Kidney (tissue), 14 donors: Measurements from ENCODE around the gene CCNG1. TPM values are rescaled to one million over a fixed set of nuclear protein-coding genes. Genes with fewer than 3 reads are reported as not detected.

Source experiments
- DNase-seq, 5 donors: peaks; one replicate each; pipeline ENCODE4 v3.0.0-alpha.2; 2013 to 2020
- FAIRE-seq: peaks from 2 replicates; lab custom pipeline; 2012; peaks lifted over from hg19 to GRCh38; lab: Jason Lieb, UNC
- H3K27ac ChIP-seq, 2 donors: one replicate each; pipeline ENCODE4 v1.7.0; 2013; ENCODE audit warnings: low read depth in 2 of 2, low read length in 2 of 2, inconsistent platforms in 1 of 2
- H3K27me3 ChIP-seq: one replicate; pipeline ENCODE4 v1.7.1; 2013; ENCODE audit warnings: low read length, inconsistent platforms; ENCODE audit not compliant: control insufficient read depth, insufficient read depth
- H3K36me3 ChIP-seq, 3 donors: one replicate each; pipeline versions ENCODE4 v1.7.0 to v1.7.1; 2013; ENCODE audit warnings: low read length in 3 of 3, control low read depth in 1 of 3, inconsistent platforms in 1 of 3; ENCODE audit not compliant: insufficient read depth in 3 of 3, control insufficient read depth in 2 of 3
- H3K4me1 ChIP-seq, 3 donors: one replicate each; pipeline versions ENCODE4 v1.7.0 to v1.7.1; 2013; ENCODE audit warnings: low read length in 3 of 3, inconsistent platforms in 1 of 3, low read depth in 1 of 3; ENCODE audit not compliant: control insufficient read depth in 2 of 3, insufficient read depth in 2 of 3
- H3K4me3 ChIP-seq, 3 donors: one replicate each; pipeline versions ENCODE4 v1.7.0 to v1.8.1; 2013; ENCODE audit warnings: low read length in 3 of 3, control low read depth in 1 of 3, inconsistent platforms in 1 of 3
- H3K9ac ChIP-seq, 3 donors: one replicate each; pipeline versions ENCODE4 v1.7.0 to v1.7.1; 2013; ENCODE audit warnings: low read length in 3 of 3, control low read depth in 1 of 3, inconsistent platforms in 1 of 3
- H3K9me3 ChIP-seq, 3 donors: one replicate each; pipeline versions ENCODE4 v1.7.0 to v1.7.1; 2013; ENCODE audit warnings: low read length in 3 of 3, control low read depth in 1 of 3, inconsistent platforms in 1 of 3; ENCODE audit not compliant: control insufficient read depth in 2 of 3, insufficient read depth in 1 of 3
- intact Hi-C: fragments of 100-400 bp; cut with DNase I; formaldehyde crosslinking; loops from one replicate; pipeline ENCODE4 v1.11.1; 2022
- polyA plus RNA-seq: library from polyadenylated mRNA; stranded (reverse); fragments of 350-450 nt; fragmentation: Illumina TruSeq; extraction: RNeasy Lipid Tissue Mini Kit (QIAGEN cat#74804); gene quantifications from one replicate; pipeline ENCODE4 v1.2.3, GENCODE V29; 2014; ENCODE audit warnings: low read depth, low replicate concordance; ENCODE audit not compliant: insufficient read depth
- total RNA-seq: library from RNA; stranded (reverse); fragmentation: NEBNext Ultra II Directional; extraction: Animal tissue kit (Norgen Biotek cat#: 25700); gene quantifications from one replicate; pipeline ENCODE4 v1.2.1, GENCODE V29; 2021
- TF ChIP-seq, protein P1 (sequence below): IDR thresholded peaks from 3 replicates; pipeline ENCODE4 v1.5.1; 2012; ENCODE audit warnings: mild to moderate bottlenecking, moderate library complexity, borderline replicate concordance; ENCODE audit not compliant: insufficient read depth; ENCODE audit errors: extremely low read depth
- donor health status: control.
- donor health status: control.
- donor health status: control.
- donor health status: control.
- donor health status: control.
- donor health status: DM: yes; HTN: yes; CAD: no.
- donor health status: Normal renal cell carcinoma (clear cell type).

The CCNG1 gene
- total and polyA plus RNA-seq, 2 donors from 2014 or later = 127 to 132 TPM

DNA sequence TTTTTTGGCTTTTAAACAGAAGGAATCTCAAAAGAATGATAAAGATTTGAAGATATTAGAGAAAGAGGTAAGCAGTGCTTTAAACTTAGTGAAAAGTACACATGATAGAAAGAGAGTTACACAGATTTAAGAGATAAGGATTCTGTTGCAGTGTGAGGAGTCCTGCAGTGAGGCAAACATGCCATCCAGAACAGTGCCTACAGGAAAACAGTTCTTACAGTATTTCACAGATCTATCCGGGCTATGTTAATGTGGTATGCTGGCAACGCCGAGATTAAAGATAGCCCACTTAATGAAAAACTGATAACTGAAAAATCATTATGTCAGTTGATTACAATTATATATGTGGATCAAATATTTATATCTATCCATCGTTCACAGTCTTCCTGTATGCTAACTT, 30.3 kb downstream of the CCNG1 start:
- TF ChIP-seq, protein P1, sequence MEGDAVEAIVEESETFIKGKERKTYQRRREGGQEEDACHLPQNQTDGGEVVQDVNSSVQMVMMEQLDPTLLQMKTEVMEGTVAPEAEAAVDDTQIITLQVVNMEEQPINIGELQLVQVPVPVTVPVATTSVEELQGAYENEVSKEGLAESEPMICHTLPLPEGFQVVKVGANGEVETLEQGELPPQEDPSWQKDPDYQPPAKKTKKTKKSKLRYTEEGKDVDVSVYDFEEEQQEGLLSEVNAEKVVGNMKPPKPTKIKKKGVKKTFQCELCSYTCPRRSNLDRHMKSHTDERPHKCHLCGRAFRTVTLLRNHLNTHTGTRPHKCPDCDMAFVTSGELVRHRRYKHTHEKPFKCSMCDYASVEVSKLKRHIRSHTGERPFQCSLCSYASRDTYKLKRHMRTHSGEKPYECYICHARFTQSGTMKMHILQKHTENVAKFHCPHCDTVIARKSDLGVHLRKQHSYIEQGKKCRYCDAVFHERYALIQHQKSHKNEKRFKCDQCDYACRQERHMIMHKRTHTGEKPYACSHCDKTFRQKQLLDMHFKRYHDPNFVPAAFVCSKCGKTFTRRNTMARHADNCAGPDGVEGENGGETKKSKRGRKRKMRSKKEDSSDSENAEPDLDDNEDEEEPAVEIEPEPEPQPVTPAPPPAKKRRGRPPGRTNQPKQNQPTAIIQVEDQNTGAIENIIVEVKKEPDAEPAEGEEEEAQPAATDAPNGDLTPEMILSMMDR = no peak
- no peak overlapping the region for H3K4me3 ChIP-seq
- intact Hi-C loops = no loop called here
- DNase-seq (no peak), FAIRE-seq (no peak)
- H3K9ac ChIP-seq = no peak overlapping the region
- H3K36me3 ChIP-seq = no peaks in the 10 kb centered on the region
- H3K27me3 ChIP-seq = no peaks in the 10 kb centered on the region
- H3K4me1 ChIP-seq = no peaks in the 10 kb centered on the region
- H3K27ac ChIP-seq = no peak overlapping the region
- no peaks in the 10 kb centered on the region for H3K9me3 ChIP-seq

DNA sequence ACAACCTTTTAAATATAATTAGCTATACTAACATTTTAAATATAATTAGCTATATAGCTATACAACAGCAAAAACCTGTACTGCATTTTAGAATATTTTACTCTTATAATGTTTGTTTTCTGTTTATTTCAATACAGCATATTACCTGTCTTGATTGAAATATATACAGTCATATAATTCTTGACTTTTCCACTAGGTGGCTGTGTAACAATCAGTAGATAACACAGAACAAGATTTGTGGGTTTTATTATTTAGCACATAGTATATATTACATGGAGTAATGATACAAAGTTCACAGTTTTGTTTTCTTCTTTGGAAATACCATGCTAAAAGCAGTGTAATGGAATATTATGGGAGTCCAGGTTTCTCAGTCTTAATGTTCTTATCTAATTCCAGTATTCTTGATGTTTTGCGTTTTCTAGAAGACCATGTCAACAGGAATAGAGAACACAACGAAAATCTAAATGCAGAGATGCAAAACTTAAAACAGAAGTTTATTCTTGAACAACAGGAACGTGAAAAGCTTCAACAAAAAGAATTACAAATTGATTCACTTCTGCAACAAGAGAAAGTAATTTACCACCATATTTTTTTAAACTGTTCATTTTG, 36.3 kb downstream of the CCNG1 start:
- H3K36me3 ChIP-seq = no peaks in the 10 kb centered on the region
- no peaks in the 10 kb centered on the region for H3K27me3 ChIP-seq
- H3K9ac ChIP-seq = no peak overlapping the region
- DNase-seq (no peak), FAIRE-seq (peak; percentile 66)
- H3K4me1 ChIP-seq = no peaks in the 10 kb centered on the region
- no peak overlapping the region for H3K27ac ChIP-seq
- intact Hi-C loops = no loop called here
- H3K4me3 ChIP-seq = no peak overlapping the region
- TF ChIP-seq, protein P1 = peak; percentile 19
- H3K9me3 ChIP-seq = no peaks in the 10 kb centered on the region

DNA sequence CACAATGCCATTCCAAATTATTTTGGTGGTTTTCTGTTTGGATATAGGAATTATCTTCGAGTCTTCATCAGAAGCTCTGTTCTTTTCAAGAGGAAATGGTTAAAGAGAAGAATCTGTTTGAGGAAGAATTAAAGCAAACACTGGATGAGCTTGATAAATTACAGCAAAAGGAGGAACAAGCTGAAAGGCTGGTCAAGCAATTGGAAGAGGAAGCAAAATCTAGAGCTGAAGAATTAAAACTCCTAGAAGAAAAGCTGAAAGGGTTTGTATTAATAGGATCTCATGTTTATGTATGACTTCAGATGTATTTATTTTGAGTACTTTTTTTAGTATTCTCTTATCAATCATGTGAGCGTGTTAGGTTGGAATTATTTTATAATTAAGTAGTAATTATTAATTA, 38.0 kb downstream of the CCNG1 start:
- Histone ChIP-seq H3K4me3 (no peak overlapping the region), H3K9me3 (no peaks in the 10 kb centered on the region), H3K9ac (no peak overlapping the region), H3K36me3 (no peaks in the 10 kb centered on the region), H3K4me1 (no peaks in the 10 kb centered on the region), H3K27ac (no peak overlapping the region), H3K27me3 (no peaks in the 10 kb centered on the region)
- intact Hi-C loops = no loop called here
- TF ChIP-seq, protein P1 = no peak
- no peak for FAIRE-seq
- DNase-seq = no peak
